HG02970 (cell line): Measurements from ENCODE around the gene MPV17L2.
A peak's percentile ranks its signal among the peaks of the same experiment; 100 is the strongest.

Experiments used
- ATAC-seq: cut with Tn5 transposase; IDR thresholded peaks from one replicate; pipeline ENCODE4 v1.9.1; 2021; ENCODE audit warnings: mild to moderate bottlenecking, moderate library complexity, moderate number of reproducible peaks; ENCODE audit not compliant: unreplicated experiment, low FRiP score

The MPV17L2 gene

DNA sequence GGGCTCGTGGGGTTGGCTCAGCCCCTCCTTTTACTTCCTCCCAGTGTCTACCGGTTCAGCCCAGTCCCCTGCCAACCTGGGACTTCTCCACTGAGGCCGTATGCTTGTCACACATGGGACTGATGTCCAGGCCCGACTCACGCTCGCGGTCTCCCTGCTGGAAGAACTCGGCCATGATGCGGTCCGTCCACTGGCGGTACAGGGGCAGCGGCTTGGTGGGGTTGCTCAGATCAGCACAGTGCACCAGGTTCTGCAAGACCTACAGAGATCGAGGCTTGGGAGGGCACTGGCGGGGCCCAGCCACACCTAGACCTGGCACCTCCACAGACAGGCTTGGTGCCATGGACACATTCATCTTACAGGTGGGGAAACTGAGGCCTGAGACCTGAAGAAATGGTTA lies 18.7 kb downstream of the MPV17L2 start:
- ATAC-seq: no peak

DNA sequence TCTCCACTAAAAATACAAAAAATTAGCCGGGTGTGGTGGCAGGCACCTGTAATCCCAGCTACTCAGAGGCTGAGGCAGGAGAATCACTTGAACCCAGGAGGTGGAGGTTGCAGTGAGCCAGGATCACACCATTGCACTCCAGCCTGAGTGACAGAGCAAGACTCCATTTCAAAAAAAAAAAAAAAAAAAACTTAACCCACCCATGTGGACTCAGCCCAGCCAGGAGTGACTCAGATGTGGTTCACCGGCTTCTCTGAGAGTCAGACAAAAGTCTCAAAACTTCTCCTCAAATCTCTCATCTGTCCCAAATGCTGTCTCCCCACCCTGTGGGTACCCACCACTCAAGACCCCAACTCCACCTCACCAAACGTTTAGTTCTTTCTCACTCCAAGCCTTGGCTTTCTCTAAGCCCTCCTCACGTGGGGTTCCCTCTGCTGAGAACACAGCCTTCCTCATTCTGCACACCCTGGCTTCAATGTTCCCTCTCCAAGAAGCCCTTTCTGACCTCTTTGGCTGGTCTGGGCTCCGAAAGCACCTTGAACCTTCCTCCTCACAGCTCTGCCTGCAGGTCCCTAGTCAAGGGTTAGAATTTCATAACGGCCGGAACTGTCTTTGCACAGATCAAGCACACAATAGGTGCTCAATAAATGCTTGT lies 21.9 kb downstream of the MPV17L2 start:
- ATAC-seq: no peak

DNA sequence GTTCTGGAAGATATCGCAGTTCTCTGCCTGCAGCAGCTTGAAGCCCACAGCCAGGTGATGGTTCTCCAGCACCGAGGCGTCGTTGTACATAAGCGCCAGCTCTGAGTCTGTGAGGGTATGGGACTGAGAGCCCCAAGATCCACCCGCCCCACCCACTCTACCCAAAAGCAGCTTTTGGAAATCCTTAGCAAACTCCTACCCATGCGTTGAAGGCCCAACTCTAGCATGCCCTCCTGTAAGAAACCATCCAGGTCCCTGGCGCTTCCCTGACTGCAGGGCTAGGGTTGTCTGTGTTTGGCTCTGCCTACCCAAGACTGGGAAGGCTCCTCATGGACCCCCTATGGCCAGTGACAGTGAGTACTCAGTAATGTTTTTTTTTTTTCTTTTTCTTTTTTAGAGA lies 23.8 kb downstream of the MPV17L2 start:
- ATAC-seq: no peak

DNA sequence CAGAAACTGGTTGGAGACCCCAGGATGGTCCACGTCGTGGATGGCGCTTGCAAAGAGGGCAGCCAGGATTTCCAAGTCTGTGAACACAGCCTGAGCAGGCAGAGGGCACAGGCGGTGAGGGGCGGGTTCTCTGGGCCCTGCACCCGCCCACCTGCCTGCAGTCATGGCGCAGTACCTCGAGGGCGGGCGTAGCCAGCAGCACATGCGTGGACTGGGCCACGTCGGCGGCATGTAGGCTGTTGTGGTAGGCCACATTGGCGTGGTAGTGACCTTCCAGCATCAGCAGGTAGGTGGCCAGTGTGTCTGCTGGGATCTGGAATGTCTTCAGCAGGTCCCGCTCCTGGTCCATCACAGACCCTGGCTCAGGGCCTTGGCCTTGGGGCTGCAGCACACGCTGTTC lies 25.1 kb downstream of the MPV17L2 start:
- ATAC-seq: no peak

DNA sequence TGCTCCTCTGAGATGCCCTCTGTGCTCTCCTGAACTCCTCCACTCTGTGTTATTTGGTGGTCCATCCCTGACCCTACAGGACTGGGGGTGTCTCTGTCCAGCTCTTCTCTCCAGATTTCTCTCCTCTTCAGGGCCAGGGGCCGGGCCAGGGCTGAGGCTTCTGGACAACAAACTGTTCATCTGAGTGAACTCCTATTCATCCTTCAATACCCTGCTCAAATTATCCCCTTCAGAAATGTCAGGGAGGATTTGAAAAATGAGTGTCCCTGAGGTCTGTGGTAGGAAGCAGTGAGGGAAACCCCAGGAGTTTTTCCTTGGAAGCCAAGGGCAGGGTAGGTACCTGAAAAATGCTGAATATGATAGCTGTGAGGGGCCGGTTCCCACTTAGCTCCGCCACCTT lies 25.6 kb downstream of the MPV17L2 start:
- no peak for ATAC-seq

DNA sequence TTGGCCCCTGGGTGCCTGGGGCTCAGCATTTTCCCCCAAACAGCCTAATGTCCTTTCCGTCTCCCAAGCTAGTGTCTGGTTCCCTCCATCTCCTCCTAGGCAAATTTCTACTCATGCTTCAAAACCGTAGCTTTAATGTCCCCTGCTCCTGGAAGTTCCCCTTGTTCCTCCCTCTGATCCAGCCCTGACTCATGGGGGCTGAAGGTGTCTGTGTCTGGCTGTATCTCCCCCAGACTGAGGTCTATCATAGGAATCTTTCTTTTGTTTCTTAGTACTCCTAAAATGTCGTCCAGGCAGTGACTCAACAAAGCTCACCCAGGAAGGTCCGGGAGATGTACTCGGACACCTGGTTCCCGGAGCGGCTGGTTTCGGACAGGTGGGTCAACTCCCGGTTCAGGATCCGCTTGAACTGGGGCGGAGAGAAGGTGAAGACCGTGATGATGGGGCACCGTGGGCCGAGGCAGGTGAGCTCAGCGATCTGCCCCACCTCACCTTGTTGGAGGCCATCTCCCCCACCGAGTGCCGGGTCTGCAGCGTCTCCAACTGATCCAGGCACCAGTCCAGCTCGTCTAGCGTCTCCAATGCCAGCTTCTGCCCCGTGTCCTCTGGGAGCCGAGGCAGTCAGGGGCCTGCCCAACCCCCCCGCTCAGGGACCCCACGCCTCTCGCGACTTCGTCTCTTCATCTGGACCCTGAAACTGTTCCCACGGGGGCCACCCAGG lies 27.1 kb downstream of the MPV17L2 start:
- ATAC-seq: no peak

DNA sequence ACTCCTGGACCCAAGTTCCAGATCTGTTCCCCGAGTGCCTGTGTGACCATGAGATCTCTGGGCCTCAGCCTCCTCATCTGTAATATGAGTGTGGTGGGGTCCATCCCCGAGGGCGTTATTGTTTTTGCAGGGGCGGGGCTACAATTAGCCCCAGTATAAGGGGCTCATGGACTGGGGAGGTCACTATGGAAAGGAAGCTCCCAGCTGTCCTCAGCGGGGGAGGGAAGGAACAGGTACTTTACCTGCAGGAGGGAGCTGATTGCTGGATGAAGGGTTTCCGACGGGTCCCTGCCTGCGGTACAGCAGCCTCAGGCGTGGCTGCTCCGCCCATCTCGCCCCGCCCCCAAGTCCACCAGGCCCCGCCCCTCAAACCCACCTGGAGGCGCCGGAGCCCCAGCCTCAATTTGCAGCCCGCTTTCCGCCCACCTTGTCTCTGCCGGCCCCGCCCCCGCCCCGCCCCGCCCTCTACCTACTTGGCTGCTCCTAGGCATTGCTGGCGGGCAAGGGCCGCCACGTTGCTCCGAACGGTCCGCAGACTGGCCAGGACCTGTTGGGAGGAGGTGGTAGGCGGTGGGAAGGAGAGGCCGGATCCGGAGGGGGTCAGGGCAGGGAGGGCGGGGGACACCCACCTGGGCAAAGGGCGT lies 27.7 kb downstream of the MPV17L2 start:
- no peak for ATAC-seq

DNA sequence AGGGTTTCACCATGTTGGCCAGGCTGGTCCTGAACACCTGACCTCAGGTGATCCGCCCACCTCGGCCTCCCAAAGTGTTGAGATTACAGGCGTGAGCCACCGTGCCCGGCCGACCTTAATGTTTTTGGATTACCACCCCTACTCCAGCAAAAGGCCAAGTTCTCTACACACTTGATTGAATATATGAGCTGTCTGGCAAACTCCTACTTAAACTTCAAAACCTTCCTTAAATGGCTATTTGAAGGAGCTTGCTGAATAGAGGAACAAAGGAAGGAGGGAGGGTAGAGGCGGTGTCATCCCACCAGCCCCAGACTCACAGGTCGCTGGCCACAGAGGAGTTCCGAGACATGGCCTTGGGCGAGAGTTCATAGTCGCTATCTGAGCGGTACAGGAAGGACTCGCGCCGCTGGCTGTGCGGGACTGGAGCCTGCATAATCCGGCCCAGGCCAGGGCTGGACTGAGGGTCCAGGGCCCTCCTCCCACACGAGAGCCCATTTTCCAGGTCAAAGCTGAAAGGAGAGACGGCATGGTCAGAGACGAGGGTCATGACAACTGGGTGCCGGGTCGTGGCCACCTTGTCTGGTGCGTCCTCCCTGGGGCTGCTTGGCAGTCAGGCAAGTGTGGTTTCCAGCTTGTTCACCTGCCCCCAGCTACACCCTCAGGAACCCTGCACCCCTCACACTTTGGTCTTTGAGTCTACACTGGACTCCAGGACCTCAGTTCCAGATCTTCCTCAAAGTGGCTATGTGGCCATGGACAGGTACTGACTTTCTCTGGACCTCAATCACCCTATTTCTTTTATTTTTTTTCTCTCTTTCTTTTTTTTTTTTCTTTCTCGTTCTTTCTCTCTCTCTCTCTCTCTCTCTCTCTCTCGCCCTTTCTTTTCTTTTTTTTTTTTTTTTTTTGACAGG lies 29.1 kb downstream of the MPV17L2 start:
- no peak for ATAC-seq

DNA sequence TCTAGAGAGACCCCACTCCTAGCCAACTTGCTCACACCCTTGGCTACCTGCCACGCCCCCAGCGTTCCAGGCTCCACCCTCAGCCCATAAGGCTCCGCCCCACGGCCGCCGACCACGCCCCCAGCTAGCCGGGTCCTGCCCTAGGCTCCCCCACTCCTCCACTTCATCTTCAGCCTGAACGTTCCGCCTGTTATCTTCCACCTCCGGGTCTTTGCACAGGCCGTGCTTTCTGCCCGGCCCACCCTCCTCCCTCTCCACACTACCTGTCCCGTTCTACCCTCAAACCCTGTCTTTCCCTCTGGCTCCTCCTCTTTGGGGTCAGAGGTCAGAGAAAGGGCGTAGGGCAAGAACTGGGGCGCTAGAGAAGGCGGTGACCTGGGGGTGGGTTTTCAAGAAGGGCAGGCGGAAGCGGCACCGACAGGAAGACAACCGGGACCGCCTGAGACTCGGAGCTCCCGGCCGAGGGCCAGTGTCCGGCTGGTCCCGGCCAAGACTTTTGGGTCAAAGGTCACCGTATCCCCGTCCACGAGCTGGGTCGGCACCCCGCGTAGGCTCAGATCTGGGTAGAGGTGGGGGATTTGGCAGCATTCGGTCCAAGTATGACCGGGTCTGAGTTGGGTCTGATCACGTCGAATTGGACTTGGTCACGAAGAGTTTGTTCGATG lies 31.0 kb downstream of the MPV17L2 start:
- ATAC-seq: no peak

DNA sequence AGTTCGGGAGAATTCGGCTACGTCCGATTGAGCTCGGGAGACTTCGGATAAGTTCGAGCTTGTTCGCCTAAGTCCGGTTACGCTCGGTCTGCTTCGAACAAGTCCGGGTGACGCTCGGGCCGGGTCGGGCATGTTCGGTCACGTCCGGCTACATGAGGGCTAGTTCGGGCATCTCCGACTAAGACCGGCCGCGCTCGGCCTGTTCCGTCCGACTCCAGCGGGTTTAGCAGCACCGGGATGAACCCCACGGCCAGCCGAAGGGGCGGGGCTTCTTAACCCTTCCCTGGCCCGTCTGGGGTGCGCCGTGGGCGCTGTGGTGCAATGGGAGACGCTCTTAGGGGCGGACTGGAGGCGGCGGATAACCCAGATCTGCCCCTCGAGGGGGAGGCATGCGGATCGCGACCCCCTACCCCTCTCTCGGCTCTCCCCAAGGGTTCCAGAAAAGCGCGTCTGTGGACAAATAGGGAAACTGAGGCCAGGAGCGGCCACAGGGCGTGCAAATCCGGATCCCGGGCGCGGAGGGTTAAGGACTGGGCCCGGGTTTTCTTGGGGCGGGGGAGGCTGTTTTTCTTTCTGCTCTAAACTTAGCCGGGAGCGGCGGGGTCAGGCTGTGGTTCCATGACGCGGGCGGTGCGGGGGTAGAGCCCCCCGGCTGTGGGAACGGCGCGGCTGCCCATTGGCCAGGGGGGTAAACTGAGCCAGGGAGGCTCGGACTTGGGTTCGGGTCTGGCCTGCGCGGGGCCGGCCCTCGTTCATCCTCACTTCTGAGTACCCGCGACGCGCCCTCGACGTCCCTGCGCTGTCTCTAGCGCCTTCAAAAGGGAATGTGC lies 31.7 kb downstream of the MPV17L2 start:
- peak; percentile 82 for ATAC-seq

DNA sequence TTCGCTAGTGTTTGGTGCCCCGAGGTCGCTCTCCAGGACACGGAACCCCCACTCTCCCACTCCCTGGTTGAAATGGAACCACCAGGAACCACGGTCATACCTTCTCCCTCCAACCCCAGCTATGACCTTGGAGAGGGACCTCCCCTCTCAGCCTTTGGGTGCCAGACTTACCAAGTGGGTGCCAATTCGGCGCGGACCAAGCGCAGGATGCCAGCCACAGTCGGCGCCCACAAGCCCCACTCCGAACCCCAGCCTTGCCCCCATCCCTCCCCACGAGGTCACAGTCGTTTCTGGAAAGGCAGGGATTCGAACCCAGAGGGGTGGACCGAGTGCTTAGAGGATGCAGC lies 32.3 kb downstream of the MPV17L2 start:
- ATAC-seq: no peak

DNA sequence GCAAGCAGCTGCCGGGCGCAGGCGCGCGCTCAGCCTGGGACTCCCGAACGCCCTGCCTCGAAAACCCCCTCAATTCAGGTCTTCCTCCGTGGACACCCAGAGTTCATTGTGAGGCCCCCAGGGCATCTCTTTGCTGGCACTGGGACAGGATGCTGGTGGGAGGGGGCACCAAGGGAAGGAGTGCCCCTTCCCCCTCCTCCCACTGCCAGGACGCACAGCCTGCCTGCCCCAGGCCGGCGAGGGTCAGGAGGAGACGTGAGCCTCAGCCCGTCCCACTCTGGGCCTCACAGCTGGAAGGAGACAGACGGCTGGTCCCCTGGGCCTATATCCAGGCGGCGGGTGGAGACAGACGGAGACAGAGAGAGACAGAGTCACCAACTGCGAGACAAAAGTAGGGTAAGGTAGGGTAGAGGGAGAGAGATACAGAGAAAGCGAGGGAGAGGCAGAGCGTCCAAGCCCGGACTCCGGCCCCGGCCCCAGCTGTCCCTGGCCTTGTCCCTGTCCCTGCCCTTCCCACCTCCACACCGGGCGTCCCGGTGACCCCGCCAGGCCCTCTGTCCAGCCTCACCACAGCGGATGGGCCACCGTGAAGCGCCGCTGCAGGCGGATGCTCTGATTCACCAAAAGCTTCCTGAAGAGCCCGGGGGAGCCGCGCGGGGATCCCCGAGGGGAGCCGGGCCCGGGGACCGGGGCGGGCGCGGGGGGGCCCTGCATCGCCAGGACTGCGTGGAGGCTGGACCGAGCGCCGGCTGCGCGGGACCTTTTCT lies 32.9 kb downstream of the MPV17L2 start, which contains the start of gene PDE4C:
Gene PDE4C, minus strand, starts transcription at position 737 of the 767 bp plus-strand sequence. Its CDS starts 23 bp downstream, at position 714.
- ATAC-seq: no peak

DNA sequence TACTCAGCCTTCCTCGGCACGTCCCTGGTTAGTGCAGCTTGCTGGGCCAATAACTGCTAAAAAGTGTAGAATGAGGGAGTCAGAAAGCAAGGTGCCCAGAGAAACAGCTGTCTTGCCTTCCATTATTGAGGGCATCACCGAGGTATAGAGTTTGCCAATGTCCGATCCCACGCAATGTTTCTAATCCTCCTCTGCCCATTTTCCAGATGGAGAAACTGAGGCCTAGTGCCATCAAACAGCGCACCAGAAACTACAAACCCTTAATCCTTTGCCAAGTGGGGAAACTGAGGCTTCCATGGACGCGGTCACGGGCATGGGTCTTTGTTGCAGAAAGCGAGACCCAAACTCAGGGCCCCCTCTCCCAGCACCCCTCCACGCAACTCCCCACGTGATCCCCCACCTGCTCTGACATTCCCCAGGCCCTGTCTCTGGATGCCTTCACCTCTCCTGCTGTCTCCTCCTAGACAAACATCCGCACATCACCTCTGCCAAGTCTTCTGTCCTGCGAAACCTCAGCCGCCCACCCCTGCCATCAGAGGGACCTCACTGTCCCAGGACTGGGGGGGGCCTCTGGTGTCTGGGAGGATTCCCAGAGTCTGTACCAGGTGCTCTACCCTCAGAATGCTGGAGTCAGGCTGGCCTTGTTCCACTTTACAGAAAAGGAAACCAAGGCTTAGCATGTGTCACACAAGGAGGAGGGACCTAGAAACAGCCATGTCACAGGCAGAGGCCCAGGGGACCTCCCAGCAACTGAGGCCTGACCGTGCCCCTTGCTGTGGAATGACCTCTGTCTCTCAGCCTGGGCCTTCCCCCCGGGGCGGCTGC lies 34.1 kb downstream of the MPV17L2 start:
- ATAC-seq: no peak

DNA sequence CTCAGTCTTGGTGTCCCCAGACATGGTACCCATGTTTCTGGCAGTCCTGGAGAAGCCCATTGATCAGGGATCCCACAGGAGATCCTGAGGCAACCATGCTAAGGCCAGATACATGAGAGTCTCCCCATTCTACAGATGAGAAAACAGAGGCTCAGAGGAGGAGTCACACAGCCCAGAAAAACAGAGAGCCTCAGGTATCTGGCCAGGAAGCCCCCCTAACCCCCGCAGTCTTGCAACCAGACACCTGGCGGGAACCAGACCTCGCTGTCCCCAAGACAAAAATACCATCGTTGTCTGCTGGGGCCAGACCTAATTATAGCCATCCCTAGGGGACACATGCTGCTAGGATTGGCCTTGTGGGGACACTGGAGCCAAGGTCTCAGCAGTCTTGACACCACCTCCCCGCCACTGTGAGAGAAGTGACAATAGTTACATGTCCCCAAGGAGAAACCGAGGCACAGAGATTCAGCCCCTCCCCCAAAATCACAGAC lies 34.8 kb downstream of the MPV17L2 start:
- ATAC-seq: no peak

DNA sequence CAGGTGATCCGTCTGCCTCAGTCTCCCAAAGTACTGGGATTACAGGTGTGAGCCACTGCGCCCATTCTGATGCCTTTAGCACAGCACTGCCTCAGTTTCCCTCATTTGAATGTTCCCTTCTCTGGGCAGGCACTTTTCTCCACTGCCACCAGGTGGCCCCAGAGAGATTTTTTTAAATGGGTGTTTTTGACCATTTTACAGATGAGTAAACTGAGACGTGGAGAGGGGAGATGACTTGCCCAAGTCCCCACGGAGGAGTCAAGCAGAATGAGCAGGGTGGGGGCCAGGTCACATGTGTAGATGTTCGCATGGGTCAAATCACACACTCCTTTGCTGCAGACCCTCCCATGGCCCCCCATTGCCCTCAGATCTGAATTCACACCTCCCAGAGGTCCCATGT lies 36.5 kb downstream of the MPV17L2 start:
- no peak for ATAC-seq

DNA sequence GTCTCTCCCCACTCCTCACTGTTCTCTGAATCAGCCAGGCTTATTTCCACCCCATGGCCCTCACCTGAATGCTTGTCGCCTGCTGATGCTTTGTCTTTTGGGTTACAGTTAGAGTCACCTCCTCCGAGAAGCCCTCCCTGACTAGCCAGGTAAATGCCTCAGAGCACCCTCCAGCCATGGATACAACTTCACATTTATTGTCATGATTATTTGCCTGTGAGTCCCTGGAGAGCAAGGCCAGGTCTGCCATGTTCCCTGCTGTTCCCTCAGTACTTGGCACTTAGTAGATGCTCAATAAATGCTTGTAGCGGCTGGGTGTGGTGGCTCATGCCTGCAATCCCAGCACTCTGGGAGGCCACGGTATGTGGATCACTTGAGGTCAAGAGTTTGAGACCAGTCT lies 36.9 kb downstream of the MPV17L2 start:
- no peak for ATAC-seq

DNA sequence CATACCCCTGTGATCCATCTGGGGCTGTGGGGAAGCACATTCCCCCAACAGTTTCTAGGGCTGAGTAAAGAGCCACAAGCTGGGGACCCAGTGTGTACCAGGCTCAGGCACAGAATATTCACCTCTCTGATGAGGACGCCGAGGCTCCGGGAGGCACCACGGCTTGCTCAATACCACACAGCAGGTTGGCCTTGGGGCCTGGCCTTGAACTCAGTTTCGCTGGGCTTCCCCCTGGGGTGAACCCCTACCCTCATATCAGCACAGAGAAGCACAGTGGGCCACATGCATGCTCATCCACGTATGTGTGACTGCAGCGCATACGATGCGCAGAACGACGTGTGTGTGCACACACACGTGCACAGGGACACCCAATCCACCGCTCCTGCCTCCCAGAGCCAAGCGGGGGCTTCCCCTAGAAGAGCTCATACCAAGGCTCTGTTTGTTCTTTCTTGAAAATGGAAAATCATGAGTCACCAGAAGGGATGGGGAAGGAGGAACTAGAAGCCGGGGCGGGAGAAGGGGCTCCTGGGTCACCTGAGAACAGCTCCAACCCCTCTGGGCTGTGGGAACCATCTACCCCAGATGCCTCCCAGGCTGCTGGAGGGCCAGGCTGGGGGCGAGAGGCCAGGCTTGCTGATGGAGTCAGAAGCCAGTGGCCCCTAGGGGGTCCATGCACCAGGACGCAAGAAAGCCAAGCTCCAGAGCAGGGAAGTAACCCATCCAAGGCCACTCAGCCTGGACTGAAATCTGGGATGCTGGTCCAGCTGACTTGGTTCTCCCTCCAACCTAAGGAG lies 38.1 kb downstream of the MPV17L2 start:
- no peak for ATAC-seq
